Activated naive CD4-positive, alpha-beta T cell treated with anti-CD3 and anti-CD28 coated beads for 36 hours (primary cell): ENCODE results near the gene KHDRBS2. TPM values are rescaled to one million over a fixed set of nuclear protein-coding genes. Genes with fewer than 3 reads are reported as not detected.
"Not testable (repeated sequence)": the region's sequence is repeated elsewhere in the genome, so short reads cannot be mapped to it uniquely, and the experiment has no call there.

Experiments used
- CTCF ChIA-PET: fragments of 350-600 bp; sonication (Branson Sonifier 250); formaldehyde crosslinking; loops from one replicate; lab custom pipeline; 2021; ENCODE audit warnings: antibody characterized with exemption; lab: Charles Lee
- DNase-seq: peaks from one replicate; pipeline ENCODE4 v3.0.0-alpha.2; 2020
- H3K27ac Mint-ChIP-seq: one replicate; pipeline ENCODE4 v1.8.0; 2021; ENCODE audit warnings: mild to moderate bottlenecking, mixed read lengths
- H3K27me3 Mint-ChIP-seq: one replicate; pipeline ENCODE4 v1.8.0; 2021; ENCODE audit warnings: low read depth, mixed read lengths
- H3K36me3 Mint-ChIP-seq: one replicate; pipeline ENCODE4 v1.8.0; 2021; ENCODE audit warnings: low read depth, mixed read lengths
- H3K4me1 Mint-ChIP-seq: one replicate; pipeline ENCODE4 v1.8.0; 2021; ENCODE audit warnings: low read depth, mixed read lengths
- H3K4me3 Mint-ChIP-seq: one replicate; pipeline ENCODE4 v1.8.0; 2021; ENCODE audit warnings: mild to moderate bottlenecking, moderate library complexity, mixed read lengths
- H3K9me3 Mint-ChIP-seq: one replicate; pipeline ENCODE4 v1.8.0; 2021; ENCODE audit warnings: mixed read lengths
- intact Hi-C: fragments of 100-400 bp; cut with micrococcal nuclease; formaldehyde crosslinking; loops from one replicate; pipeline ENCODE4 v1.15.1; 2023
- total RNA-seq, 2 experiments: library from RNA; stranded (reverse); gene quantifications; one replicate each; pipeline ENCODE4 v1.2.3, GENCODE V29; 2021

The KHDRBS2 gene
- total RNA-seq, 2 experiments from 2014 or later, result not detected

DNA sequence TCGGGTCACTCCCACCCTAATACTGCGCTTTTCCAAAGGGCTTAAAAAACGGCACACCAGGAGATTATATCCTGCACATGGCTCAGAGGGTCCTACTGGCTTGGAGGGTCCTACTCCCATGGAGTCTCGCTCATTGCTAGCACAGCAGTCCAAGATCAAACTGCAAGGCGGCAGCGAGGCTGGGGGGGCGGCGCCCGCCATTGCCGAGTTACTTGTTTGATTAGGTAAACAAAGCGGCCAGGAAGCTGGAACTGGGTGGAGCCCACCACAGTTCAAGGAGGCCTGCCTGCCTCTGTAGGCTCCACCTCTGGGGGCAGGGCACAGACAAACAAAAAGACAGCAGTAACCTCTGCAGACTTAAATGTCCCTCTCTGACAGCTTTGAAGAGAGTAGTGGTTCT is 516.6 kb downstream of the KHDRBS2 start:
- H3K4me3 Mint-ChIP-seq, result not testable (repeated sequence)

DNA sequence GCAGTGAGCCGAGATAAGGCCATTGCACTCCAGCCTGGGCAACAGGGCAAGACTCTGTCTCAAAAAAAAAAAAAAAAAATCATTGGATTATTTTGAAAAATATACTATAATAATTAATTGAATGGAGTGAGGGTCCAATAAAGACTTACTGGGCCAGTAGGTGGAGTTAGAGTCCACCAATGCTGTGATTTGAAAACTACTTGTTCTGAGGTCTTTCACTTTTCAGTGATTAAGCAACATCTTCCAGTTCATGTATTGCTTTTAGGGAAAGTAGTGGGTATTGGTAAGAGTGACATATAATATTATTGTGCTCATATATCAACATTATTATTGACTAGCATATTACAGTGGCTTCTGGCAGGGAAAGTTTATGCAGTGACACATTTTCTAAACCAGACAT is 530.3 kb downstream of the KHDRBS2 start:
- Mint-ChIP-seq H3K4me1 (no peaks in the 10 kb centered on the region), H3K27me3 (no peaks in the 10 kb centered on the region), H3K36me3 (no peaks in the 10 kb centered on the region), H3K4me3 (no peak overlapping the region), H3K27ac (no peak overlapping the region), H3K9me3 (peaks cover 6% of the 10 kb centered on the region)
- DNase-seq, result no peak
- CTCF ChIA-PET, result no interaction called here
- intact Hi-C loops, result no loop called here

More for the DNA sequence above, 516.6 kb downstream of the KHDRBS2 start:
- CTCF ChIA-PET, intact Hi-C loops, H3K36me3 Mint-ChIP-seq, H3K9me3 Mint-ChIP-seq, DNase-seq, H3K27ac Mint-ChIP-seq, H3K27me3 Mint-ChIP-seq, H3K4me1 Mint-ChIP-seq: not testable (repeated sequence)

DNA sequence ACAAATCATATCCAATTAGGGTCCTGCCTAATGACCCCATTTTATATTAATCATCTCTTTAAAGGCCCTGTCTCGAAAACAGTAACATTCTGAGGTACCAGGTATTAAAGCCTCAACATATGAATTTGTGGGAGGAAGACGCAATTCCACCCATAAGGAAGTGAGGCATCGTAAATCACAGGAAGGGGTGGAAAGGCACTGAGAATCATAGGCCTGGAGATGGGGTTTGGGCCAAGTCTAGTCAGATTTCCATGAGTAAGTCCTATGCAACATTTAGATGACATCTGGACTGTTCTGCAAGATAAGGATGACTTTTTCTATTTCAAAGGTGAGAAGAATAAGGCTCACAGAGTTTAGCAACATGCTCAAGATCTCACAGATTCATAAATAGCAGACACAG is 534.0 kb downstream of the KHDRBS2 start:
- no peaks in the 10 kb centered on the region for H3K4me1 Mint-ChIP-seq
- CTCF ChIA-PET, result no interaction called here

DNA sequence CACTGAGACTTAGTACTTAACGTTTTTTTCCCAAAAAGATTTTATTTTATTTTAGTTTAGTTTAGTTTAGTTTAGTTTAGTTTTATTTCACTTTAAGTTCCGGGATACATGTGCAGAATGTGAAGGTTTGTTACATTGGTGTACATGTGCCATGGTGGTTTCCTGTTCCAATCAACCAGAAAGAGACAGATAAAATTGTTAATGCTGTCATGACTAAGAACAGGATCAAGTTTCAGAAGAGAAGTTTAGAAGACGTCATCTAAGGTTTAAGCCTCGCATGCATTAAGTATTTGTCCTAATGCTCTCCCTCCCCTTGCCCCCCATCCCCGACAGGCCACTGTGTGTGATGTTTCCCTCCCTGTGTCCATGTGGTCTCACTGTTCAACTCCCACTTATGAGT is 540.0 kb downstream of the KHDRBS2 start:
- Mint-ChIP-seq H3K36me3 (no peaks in the 10 kb centered on the region), H3K4me1 (no peaks in the 10 kb centered on the region), H3K27ac (no peak overlapping the region), H3K9me3 (peaks cover 14% of the 10 kb centered on the region), H3K4me3 (no peak overlapping the region), H3K27me3 (no peaks in the 10 kb centered on the region)
- intact Hi-C loops, result no loop called here
- DNase-seq, result no peak
- CTCF ChIA-PET, result no interaction called here

More for the DNA sequence above, 534.0 kb downstream of the KHDRBS2 start:
- Mint-ChIP-seq H3K9me3 (peaks cover 8% of the 10 kb centered on the region), H3K27me3 (no peaks in the 10 kb centered on the region), H3K4me3 (no peak overlapping the region), H3K27ac (no peak overlapping the region), H3K36me3 (no peaks in the 10 kb centered on the region)
- no peak for DNase-seq
- intact Hi-C loops, result no loop called here

DNA sequence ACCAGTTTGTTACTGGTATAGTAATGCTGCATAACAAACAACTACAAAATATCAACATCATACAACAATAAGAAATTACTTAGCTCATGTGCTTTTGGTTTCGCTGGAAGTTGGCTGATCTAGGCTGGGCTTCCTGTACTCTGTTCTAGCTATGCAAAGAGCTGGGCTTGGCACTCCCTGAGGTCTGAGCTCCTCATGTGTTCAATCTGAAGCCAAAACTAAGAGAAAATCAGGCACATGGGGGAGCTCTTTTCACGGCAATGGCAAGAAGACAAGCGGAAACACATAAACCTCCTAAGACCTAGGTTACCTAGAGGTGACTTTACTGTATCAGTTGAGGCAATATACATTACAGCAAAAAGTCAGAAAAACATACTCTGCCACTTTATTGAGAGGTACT is 574.2 kb downstream of the KHDRBS2 start:
- H3K4me3 Mint-ChIP-seq, result no peak overlapping the region
- peaks cover 18% of the 10 kb centered on the region for H3K9me3 Mint-ChIP-seq
- CTCF ChIA-PET, result no interaction called here
- H3K27ac Mint-ChIP-seq, result no peak overlapping the region
- H3K4me1 Mint-ChIP-seq, result no peaks in the 10 kb centered on the region
- no peaks in the 10 kb centered on the region for H3K27me3 Mint-ChIP-seq
- H3K36me3 Mint-ChIP-seq, result no peaks in the 10 kb centered on the region
- intact Hi-C loops, result no loop called here
- DNase-seq, result no peak

DNA sequence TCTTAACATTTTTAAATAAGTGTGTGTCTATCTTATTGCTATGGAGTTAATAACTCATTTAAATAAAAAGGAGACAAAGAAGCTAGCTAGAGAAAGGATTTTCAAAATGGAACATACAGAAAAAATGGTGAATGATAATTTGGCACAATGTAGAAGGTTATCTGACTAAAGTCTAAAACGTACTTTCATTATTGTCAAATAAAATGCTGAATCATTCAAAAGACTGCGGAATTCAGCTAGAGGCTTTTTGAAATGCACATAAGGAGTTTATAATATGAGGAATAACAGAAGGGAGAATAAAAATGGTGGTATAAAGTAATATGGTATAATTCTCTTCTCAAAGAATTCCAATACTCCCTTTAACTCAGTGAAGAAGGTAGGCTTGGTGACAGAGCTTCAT is 597.9 kb downstream of the KHDRBS2 start:
- Mint-ChIP-seq H3K27me3 (no peaks in the 10 kb centered on the region), H3K27ac (no peak overlapping the region), H3K9me3 (peaks cover 6% of the 10 kb centered on the region), H3K36me3 (no peaks in the 10 kb centered on the region), H3K4me3 (no peak overlapping the region), H3K4me1 (no peaks in the 10 kb centered on the region)
- CTCF ChIA-PET, result no interaction called here
- DNase-seq, result no peak
- intact Hi-C loops, result no loop called here

DNA sequence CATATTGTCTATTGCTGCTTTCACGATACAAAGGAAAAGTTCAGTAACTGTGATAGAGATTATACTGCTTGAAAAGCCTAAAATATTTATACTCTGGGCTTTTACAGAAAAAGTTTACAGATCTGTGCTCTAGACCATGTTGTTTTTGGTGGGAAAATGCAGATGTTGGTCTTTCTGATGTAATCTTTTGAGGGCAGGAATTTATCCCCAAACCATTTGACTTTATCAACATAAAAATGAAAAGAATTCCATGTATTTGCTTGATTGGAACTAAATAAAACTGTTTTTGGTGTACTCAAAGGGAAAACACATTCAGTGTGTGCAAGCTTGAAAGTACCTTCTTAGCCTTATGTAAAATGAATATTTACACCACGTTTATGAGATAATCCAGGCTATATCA is 603.5 kb downstream of the KHDRBS2 start:
- Mint-ChIP-seq H3K27me3 (no peaks in the 10 kb centered on the region), H3K9me3 (peaks cover 8% of the 10 kb centered on the region), H3K36me3 (no peaks in the 10 kb centered on the region), H3K4me1 (no peaks in the 10 kb centered on the region), H3K27ac (no peak overlapping the region), H3K4me3 (no peak overlapping the region)
- intact Hi-C loops, result no loop called here
- CTCF ChIA-PET, result no interaction called here
- no peak for DNase-seq

DNA sequence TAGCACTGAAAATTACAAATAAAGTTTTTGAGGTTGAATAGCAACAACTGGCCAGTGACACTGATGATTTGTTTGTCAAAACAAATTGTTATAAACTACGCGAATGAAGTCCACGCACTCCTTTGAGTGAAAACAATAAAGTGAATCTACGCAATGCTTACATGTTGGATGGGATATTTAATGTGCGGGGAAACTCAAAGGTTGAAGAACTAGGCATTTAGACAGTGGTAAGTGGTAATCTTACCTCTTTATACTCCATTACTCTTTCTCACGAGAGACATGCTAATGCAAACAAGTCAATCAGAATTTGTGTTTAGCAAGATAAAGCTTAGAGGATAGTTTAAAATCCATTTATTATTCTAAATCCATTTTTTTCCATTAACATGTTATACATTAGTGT is 606.4 kb downstream of the KHDRBS2 start:
- H3K36me3 Mint-ChIP-seq, result no peaks in the 10 kb centered on the region
- no peak overlapping the region for H3K27ac Mint-ChIP-seq

DNA sequence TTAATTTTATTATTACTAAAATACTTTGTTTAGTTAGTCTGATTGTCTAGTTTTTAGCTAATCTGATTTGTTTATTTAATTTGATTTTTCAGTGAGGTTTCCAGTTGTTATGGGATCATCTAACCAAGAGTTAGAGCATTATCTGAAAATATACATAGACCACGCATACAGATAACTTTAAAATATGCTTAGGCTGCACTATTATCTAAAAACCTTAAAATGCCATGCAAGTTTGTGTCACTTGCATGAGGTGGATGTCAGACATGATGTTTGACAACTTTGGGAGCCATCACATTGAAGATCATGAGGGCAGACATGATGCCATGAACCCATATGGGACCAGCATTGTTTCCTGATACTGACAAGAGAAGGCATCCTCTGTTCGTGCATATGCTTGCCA is 610.3 kb downstream of the KHDRBS2 start:
- no peak overlapping the region for H3K4me3 Mint-ChIP-seq
- intact Hi-C loops, result no loop called here
- H3K27me3 Mint-ChIP-seq, result no peaks in the 10 kb centered on the region
- H3K4me1 Mint-ChIP-seq, result no peaks in the 10 kb centered on the region
- H3K27ac Mint-ChIP-seq, result no peak overlapping the region
- CTCF ChIA-PET, result no interaction called here
- DNase-seq, result no peak
- H3K9me3 Mint-ChIP-seq, result peaks cover 9% of the 10 kb centered on the region
- H3K36me3 Mint-ChIP-seq, result no peaks in the 10 kb centered on the region

More for the DNA sequence above, 606.4 kb downstream of the KHDRBS2 start:
- peaks cover 15% of the 10 kb centered on the region for H3K9me3 Mint-ChIP-seq
- no peaks in the 10 kb centered on the region for H3K27me3 Mint-ChIP-seq
- DNase-seq, result no peak
- CTCF ChIA-PET, result interaction anchor here (0.6 kb wide), 1 partner anchor 123 kb away, joined by 3 read pairs; no protein-coding TSS in a partner anchor
- no peak overlapping the region for H3K4me3 Mint-ChIP-seq
- intact Hi-C loops, result no loop called here
- H3K4me1 Mint-ChIP-seq, result no peaks in the 10 kb centered on the region

DNA sequence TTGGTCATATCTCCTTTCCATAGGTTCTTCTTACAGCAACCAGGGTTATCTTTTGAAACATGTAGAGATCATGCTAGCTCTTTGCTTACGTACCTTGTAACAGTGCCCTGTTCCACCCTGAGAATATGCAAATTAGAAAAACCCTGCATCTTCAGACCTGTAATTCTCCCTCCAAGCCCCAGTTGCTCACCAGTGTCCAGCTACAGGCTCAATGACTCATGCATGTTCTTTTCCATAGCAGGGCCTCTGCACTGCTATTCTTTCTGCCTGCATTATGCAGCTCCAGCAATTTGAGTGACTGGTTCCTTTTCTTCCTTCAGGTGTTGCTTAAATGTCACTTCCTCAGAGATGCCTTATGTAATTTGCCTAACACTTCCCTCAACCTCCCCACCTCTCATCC is 636.2 kb downstream of the KHDRBS2 start:
- Mint-ChIP-seq H3K4me3 (no peak overlapping the region), H3K27ac (no peak overlapping the region)

DNA sequence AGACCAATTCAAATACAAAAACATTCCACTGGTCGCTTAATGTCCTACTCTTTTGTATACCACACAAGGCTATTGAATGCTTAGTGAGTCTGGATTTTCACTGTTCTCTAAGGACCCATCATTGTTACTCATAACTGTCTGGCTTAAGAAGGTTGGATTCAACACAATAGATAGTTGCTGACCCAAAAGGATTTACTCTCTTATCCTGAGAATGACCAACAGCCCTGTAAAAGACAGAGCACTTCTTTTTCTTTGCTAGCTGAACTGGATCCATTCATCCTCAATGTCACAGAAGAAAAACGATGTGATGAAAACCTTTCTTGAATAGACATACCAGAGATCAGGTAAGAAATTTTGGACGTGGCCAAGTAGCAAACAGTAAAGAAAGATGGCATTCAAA is 645.6 kb downstream of the KHDRBS2 start:
- Mint-ChIP-seq H3K27me3 (no peaks in the 10 kb centered on the region), H3K27ac (no peak overlapping the region), H3K9me3 (peaks cover 20% of the 10 kb centered on the region), H3K36me3 (no peaks in the 10 kb centered on the region), H3K4me1 (no peaks in the 10 kb centered on the region), H3K4me3 (no peak overlapping the region)
- intact Hi-C loops, result no loop called here
- no peak for DNase-seq
- CTCF ChIA-PET, result no interaction called here

More for the DNA sequence above, 636.2 kb downstream of the KHDRBS2 start:
- Mint-ChIP-seq H3K27me3 (no peaks in the 10 kb centered on the region), H3K9me3 (peaks cover 12% of the 10 kb centered on the region), H3K36me3 (no peaks in the 10 kb centered on the region), H3K4me1 (no peaks in the 10 kb centered on the region)
- DNase-seq, result no peak
- CTCF ChIA-PET, result no interaction called here
- intact Hi-C loops, result no loop called here
